Adrenal gland (tissue), 12 donors: Measurements from ENCODE around the gene IL1RAPL2. TPM values are rescaled to one million over a fixed set of nuclear protein-coding genes. Genes with fewer than 3 reads are reported as not detected.

Experiments used
- DNase-seq, 7 donors: peaks; one replicate each; pipeline ENCODE4 v3.0.0-alpha.2; 2019 to 2020
- H3K27ac ChIP-seq, 5 donors: fragments of 200-600 bp; sonication (generic) in 4 of 5; 1 replicate in 3 of 5; 2 replicates in 2 of 5; pipeline versions ENCODE4 v1.5.1 to v1.8.0; 2016 to 2020; ENCODE audit warnings: mild to moderate bottlenecking in 1 of 5
- H3K27me3 ChIP-seq: fragments of 200-600 bp; 2 replicates; pipeline ENCODE4 v1.8.0; 2021
- H3K36me3 ChIP-seq, 2 donors: fragments of 200-600 bp; replicated peaks in 1 of 2; 1 replicate in 1 of 2; 2 replicates in 1 of 2; pipeline versions ENCODE4 v1.5.1 to v1.8.0; 2018 to 2022
- H3K4me1 ChIP-seq, 2 donors: fragments of 200-600 bp; replicated peaks in 1 of 2; 1 replicate in 1 of 2; 2 replicates in 1 of 2; pipeline versions ENCODE4 v1.5.1 to v1.8.0; 2018 to 2021
- H3K4me3 ChIP-seq, 4 donors: fragments of 200-600 bp; sonication (generic) in 3 of 4; one replicate each; pipeline ENCODE4 v1.5.1; 2016 to 2018
- H3K9me3 ChIP-seq, 3 donors: fragments of 200-600 bp; sonication (generic) in 1 of 3; replicated peaks in 1 of 3; 1 replicate in 2 of 3; 2 replicates in 1 of 3; pipeline versions ENCODE4 v1.5.1 to v1.8.0; 2016 to 2021
- CTCF ChIP-seq, 6 experiments: fragments of 450-650 bp in 4 of 6; fragments of 200-600 bp in 2 of 6; sonication (generic) in 1 of 6; IDR thresholded peaks; 1 replicate in 5 of 6; 2 replicates in 1 of 6; pipeline versions ENCODE4 v1.5.1 to v1.8.0; 2016 to 2021; ENCODE audit warnings: antibody characterized with exemption in 6 of 6, mild to moderate bottlenecking in 2 of 6, moderate library complexity in 1 of 6
- POLR2A ChIP-seq, 2 donors: fragments of 450-650 bp; IDR thresholded peaks; one replicate each; pipeline ENCODE4 v1.6.1; 2017; ENCODE audit warnings: antibody characterized with exemption in 2 of 2, mild to moderate bottlenecking in 2 of 2, moderate library complexity in 1 of 2
- WGBS, 4 donors: extraction: QIAGEN DNeasy Blood & Tissue Kit in 2 of 4; methylation state at CpG; one replicate each; pipeline versions ENCODE4 v1.1.5 to v1.1.7; 2013 to 2017; 5-methylcytosine and 5-hydroxymethylcytosine counted together
- intact Hi-C, 2 donors: fragments of 100-400 bp; cut with DNase I; formaldehyde crosslinking; loops; one replicate each; pipeline versions ENCODE4 v1.14.1 to v1.15.0; 2022 to 2023
- polyA plus RNA-seq, 3 donors: library from polyadenylated mRNA; stranded (reverse); fragments of 200-250 nt in 2 of 3; fragments of 350-450 nt in 1 of 3; fragmentation: Illumina TruSeq in 1 of 3; extraction: RNeasy Lipid Tissue Mini Kit (QIAGEN cat#74804) in 1 of 3; gene quantifications; one replicate each; pipeline ENCODE4 v1.2.3, GENCODE V29; 2013 to 2014
- total RNA-seq, 9 donors: library from RNA; depleted of rRNA in 4 of 9; stranded (reverse); fragments of >200 nt in 4 of 9; fragments of 120-200 nt in 1 of 9; fragmentation: NEBNext Ultra II Directional in 1 of 9; extraction: Animal tissue kit (Norgen Biotek cat#: 25700) in 1 of 9; gene quantifications; one replicate each; pipeline versions ENCODE4 v1.1.0 to v1.2.4, GENCODE V29; 2013 to 2023
- donor health status: healthy with polysubstance abuse.
- donor health status: Bipolar disorder and iron deficiency.
- donor health status: DM: yes; HTN: yes; CAD: no.
- donor health status: DM: no; HTN: no; CAD: no.
- donor health status: DM: no; HTN: no; CAD: no.
- donor health status: DM: yes; HTN: yes; CAD: no.

The IL1RAPL2 gene
- total and polyA plus RNA-seq, 12 donors, result 0.27 to 8.4 (median 0.64) TPM; not detected in 5

DNA sequence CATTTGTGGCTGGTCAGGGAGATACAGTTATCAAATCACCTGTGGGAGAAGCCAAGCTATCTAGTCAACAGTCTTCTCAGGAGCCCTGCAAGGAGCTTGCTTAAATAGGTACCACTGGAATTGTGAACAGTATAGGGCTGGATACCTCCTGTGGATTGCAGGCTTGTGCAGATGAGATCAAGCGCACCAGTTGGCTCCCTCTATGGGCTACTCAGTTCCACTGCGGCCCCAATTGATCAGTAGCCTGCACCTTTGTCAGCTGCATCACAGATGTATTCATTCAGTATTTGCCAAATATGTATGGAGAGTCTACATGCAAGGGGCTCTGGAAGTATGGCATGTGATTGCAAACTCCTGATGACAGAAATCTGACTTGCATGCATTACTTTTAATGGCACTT is 625.9 kb downstream of the IL1RAPL2 start:
- Histone ChIP-seq H3K27ac (no peak overlapping the region), H3K27me3 (peaks cover 7% of the 10 kb centered on the region), H3K4me1 (no peaks in the 10 kb centered on the region), H3K4me3 (no peak overlapping the region), H3K9me3 (no peaks in the 10 kb centered on the region), H3K36me3 (no peaks in the 10 kb centered on the region)
- 17 to 49% (median 22%) methylated on average over 1 to 2 of the region's 2 CpGs for WGBS, 4 donors
- DNase-seq, result peak in 2 of 7 donors; percentile 1 to 33
- TF ChIP-seq CTCF (IDR thresholded peaks at IDR 0.05), result peak in 3 of 6 experiments; percentile 17 to 32 (median 27)
- TF ChIP-seq POLR2A (IDR thresholded peaks at IDR 0.05), result no peak
- intact Hi-C loops, result no loop called here

- TF ChIP-seq POLR2A (IDR thresholded peaks at IDR 0.05), result no peak
- Histone ChIP-seq H3K27me3 (peaks cover 32% of the 10 kb centered on the region), H3K4me3 (no peak overlapping the region), H3K36me3 (no peaks in the 10 kb centered on the region), H3K27ac (no peak overlapping the region), H3K9me3 (no peaks in the 10 kb centered on the region), H3K4me1 (no peaks in the 10 kb centered on the region)
- intact Hi-C loops, result no loop called here
- no peak for DNase-seq
Observed at GRCh38 chrX:105209406-105209805, 643.4 kb downstream of the IL1RAPL2 start.

- 67 to 86% (median 82%) methylated on average over 2 of the region's 2 CpGs for WGBS, 4 donors
- no peaks in the 10 kb centered on the region for H3K9me3 ChIP-seq
- intact Hi-C loops, result no loop called here
- DNase-seq, result no peak
- peaks cover 25% of the 10 kb centered on the region for H3K27me3 ChIP-seq
- no peaks in the 10 kb centered on the region for H3K36me3 ChIP-seq
- no peak overlapping the region for H3K27ac ChIP-seq
- TF ChIP-seq CTCF (IDR thresholded peaks at IDR 0.05) (no peak), POLR2A (IDR thresholded peaks at IDR 0.05) (no peak)
- H3K4me3 ChIP-seq, result no peak overlapping the region
- no peaks in the 10 kb centered on the region for H3K4me1 ChIP-seq
Observed at GRCh38 chrX:105210258-105210657, 644.3 kb downstream of the IL1RAPL2 start.

GRCh38 chrX:105211066-105211575 is 645.1 kb downstream of the IL1RAPL2 start:
- DNase-seq, result no peak
- Histone ChIP-seq H3K36me3 (no peaks in the 10 kb centered on the region), H3K4me3 (no peak overlapping the region), H3K9me3 (no peaks in the 10 kb centered on the region), H3K27me3 (peaks cover 25% of the 10 kb centered on the region), H3K4me1 (no peaks in the 10 kb centered on the region), H3K27ac (no peak overlapping the region)
- intact Hi-C loops, result no loop called here
- 13 to 82% (median 74%) methylated on average over 1 to 3 of the region's 3 CpGs for WGBS, 4 donors
- TF ChIP-seq CTCF (IDR thresholded peaks at IDR 0.05) (no peak), POLR2A (IDR thresholded peaks at IDR 0.05) (no peak)
